Caco-2 (cell line): ENCODE measurements around the gene SCAMP1. TPM values are rescaled to one million over a fixed set of nuclear protein-coding genes. Genes with fewer than 3 reads are reported as not detected.

Experiments used
- BruUV-seq: library from RNA; stranded (reverse); fragments of 400-500 nt; replicated peaks from 2 replicates; lab custom pipeline; 2021; lab: Mats Ljungman, UMichigan
- CTCF ChIA-PET: fragments of 300-600 bp; sonication (Branson Sonifier 250); formaldehyde crosslinking; loops from one replicate; lab custom pipeline; 2022; ENCODE audit warnings: antibody characterized with exemption; lab: Charles Lee
- POLR2A ChIA-PET: fragments of 300-600 bp; sonication (Branson Sonifier 250); formaldehyde crosslinking; loops from one replicate; lab custom pipeline; 2022; ENCODE audit warnings: antibody characterized with exemption; lab: Charles Lee
- DNase-seq, 2 experiments: peaks; one replicate each; pipeline versions ENCODE4 v3.0.0 to v3.0.0-alpha.2; 2020 to 2022
- H3K27me3 ChIP-seq: replicated peaks from 2 replicates; pipeline ENCODE4 v1.6.0; 2011; ENCODE audit warnings: low read length; ENCODE audit not compliant: control insufficient read depth, insufficient read depth
- H3K36me3 ChIP-seq: 2 replicates; pipeline ENCODE4 v1.5.1; 2011; ENCODE audit warnings: low read length; ENCODE audit not compliant: control insufficient read depth, insufficient read depth
- H3K4me1 ChIP-seq: fragments of 250-450 bp; sonication (Bioruptor Pico); 2 replicates; pipeline ENCODE4 v1.5.1; 2020; ENCODE audit warnings: mild to moderate bottlenecking
- H3K4me3 ChIP-seq: 2 replicates; pipeline ENCODE4 v1.5.1; 2011; ENCODE audit warnings: low read depth, mild to moderate bottlenecking, control low read depth, low read length
- H3K9me3 ChIP-seq: fragments of 250-450 bp; sonication (Bioruptor Pico); 2 replicates; pipeline ENCODE4 v1.5.1; 2020; ENCODE audit warnings: mild to moderate bottlenecking, moderate library complexity
- H3K27ac Mint-ChIP-seq: one replicate; pipeline ENCODE4 v1.8.0; 2022; ENCODE audit warnings: mixed read lengths; ENCODE audit not compliant: unreplicated experiment
- H3K27me3 Mint-ChIP-seq: one replicate; pipeline ENCODE4 v1.8.0; 2022; ENCODE audit warnings: mixed read lengths; ENCODE audit not compliant: insufficient read depth, unreplicated experiment
- H3K36me3 Mint-ChIP-seq: one replicate; pipeline ENCODE4 v1.8.0; 2022; ENCODE audit warnings: mild to moderate bottlenecking, mixed read lengths; ENCODE audit not compliant: insufficient read depth, unreplicated experiment
- H3K4me1 Mint-ChIP-seq: one replicate; pipeline ENCODE4 v1.8.0; 2022; ENCODE audit warnings: low read depth, mixed read lengths; ENCODE audit not compliant: unreplicated experiment
- H3K4me3 Mint-ChIP-seq: one replicate; pipeline ENCODE4 v1.8.0; 2022; ENCODE audit warnings: mild to moderate bottlenecking, moderate library complexity, mixed read lengths; ENCODE audit not compliant: unreplicated experiment
- H3K9me3 Mint-ChIP-seq: one replicate; pipeline ENCODE4 v1.8.0; 2022; ENCODE audit warnings: mixed read lengths; ENCODE audit not compliant: unreplicated experiment
- CTCF ChIP-seq, 2 experiments: fragments of 200-600 bp in 1 of 2; IDR thresholded peaks; 1 replicate in 1 of 2; 2 replicates in 1 of 2; pipeline versions ENCODE4 v1.5.1 to v1.8.0; 2011 to 2022; ENCODE audit warnings: antibody characterized with exemption in 1 of 2, control low read depth in 1 of 2, inconsistent platforms in 1 of 2, low read depth in 1 of 2, low read length in 1 of 2, mild to moderate bottlenecking in 1 of 2, moderate library complexity in 1 of 2; ENCODE audit not compliant: insufficient read depth in 1 of 2, severe bottlenecking in 1 of 2, unreplicated experiment in 1 of 2
- intact Hi-C: fragments of 100-400 bp; cut with micrococcal nuclease; formaldehyde crosslinking; loops from one replicate; pipeline ENCODE4 v1.10.0; 2022; ENCODE audit not compliant: unreplicated experiment
- total RNA-seq: library from RNA; stranded (reverse); gene quantifications from 2 replicates; pipeline ENCODE4 v1.2.3, GENCODE V29; 2022

SCAMP1 gene
- total RNA-seq, 1 experiment from 2014 or later = 21.3 TPM

DNA sequence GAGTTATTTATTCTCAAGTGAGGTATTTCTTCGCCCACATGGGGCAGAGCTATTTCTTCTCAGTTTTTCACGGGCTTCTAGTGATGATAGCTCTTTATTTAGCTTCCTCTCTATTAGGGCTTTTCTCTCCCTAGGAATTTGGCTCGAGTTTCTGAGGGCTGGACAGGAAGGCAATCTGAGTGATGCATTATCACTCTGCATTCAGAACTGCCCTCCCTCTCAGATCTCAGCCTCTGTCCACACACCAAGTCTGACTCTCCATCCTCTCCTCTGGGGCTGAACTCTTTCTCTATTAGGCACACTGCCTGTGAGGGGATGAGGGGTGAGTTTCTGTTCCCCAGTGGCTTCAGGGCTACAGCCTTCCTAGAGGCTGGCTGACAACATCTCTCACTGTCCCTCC lies 14.9 kb upstream of the SCAMP1 start:
- no peaks in the 10 kb centered on the region for H3K27me3 Mint-ChIP-seq
- H3K9me3 Mint-ChIP-seq = no peaks in the 10 kb centered on the region
- H3K36me3 ChIP-seq = no peaks in the 10 kb centered on the region
- H3K4me1 Mint-ChIP-seq = no peaks in the 10 kb centered on the region
- no peaks in the 10 kb centered on the region for H3K27me3 ChIP-seq
- no TSS peak for BruUV-seq
- POLR2A ChIA-PET = no interaction called here
- no peak for TF ChIP-seq CTCF (IDR thresholded peaks at IDR 0.05; ENCODE audit: insufficient read depth in 1 of 2, low read depth in 1 of 2, low read length in 1 of 2, severe bottlenecking in 1 of 2, unreplicated experiment in 1 of 2)
- H3K27ac Mint-ChIP-seq = no peak overlapping the region
- intact Hi-C loops = no loop called here
- CTCF ChIA-PET = no interaction called here
- no peak for DNase-seq
- H3K4me3 Mint-ChIP-seq = no peak overlapping the region
- H3K4me1 ChIP-seq = no peaks in the 10 kb centered on the region
- no peaks in the 10 kb centered on the region for H3K36me3 Mint-ChIP-seq
- no peaks in the 10 kb centered on the region for H3K9me3 ChIP-seq
- H3K4me3 ChIP-seq = no peak overlapping the region

DNA sequence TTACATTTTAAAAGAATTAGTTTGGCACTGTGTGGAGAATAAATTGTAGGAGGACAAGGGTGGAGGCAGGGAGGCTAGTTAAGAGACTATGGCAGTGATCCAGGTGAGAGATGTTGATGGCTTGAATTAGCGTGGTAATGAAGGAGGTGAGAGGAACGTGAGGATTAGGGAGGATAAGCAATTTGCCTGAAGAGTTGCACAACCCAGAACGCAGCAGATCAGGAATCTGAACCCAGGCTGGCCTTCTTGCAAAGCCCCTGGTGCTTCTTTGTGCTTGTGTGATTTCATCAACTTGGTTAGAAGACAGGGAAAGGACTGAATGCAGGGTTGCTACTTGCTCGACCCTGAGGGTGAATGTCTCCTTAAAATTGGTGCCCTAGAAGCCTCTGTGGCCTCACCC lies 6.9 kb upstream of the SCAMP1 start:
- no peak overlapping the region for H3K4me3 ChIP-seq

GRCh38 chr5:78354066-78354670 lies 6.2 kb upstream of the SCAMP1 start:
- H3K9me3 ChIP-seq = no peaks in the 10 kb centered on the region
- no TSS peak for BruUV-seq
- intact Hi-C loops = no loop called here
- peaks cover 4% of the 10 kb centered on the region for H3K36me3 Mint-ChIP-seq
- H3K9me3 Mint-ChIP-seq = no peaks in the 10 kb centered on the region
- H3K27ac Mint-ChIP-seq = no peak overlapping the region
- no peaks in the 10 kb centered on the region; the same call in 1 of the 2 replicates for H3K36me3 ChIP-seq
- POLR2A ChIA-PET = no interaction called here
- no peaks in the 10 kb centered on the region for H3K4me1 ChIP-seq
- no peak for DNase-seq
- no peaks in the 10 kb centered on the region for H3K27me3 Mint-ChIP-seq
- no peak overlapping the region for H3K4me3 Mint-ChIP-seq
- H3K4me1 Mint-ChIP-seq = no peaks in the 10 kb centered on the region
- H3K4me3 ChIP-seq = no peak overlapping the region
- no peak for TF ChIP-seq CTCF (IDR thresholded peaks at IDR 0.05; ENCODE audit: insufficient read depth in 1 of 2, low read depth in 1 of 2, low read length in 1 of 2, severe bottlenecking in 1 of 2, unreplicated experiment in 1 of 2)
- no peaks in the 10 kb centered on the region for H3K27me3 ChIP-seq
- CTCF ChIA-PET = no interaction called here

More for the DNA sequence above, 6.9 kb upstream of the SCAMP1 start:
- POLR2A ChIA-PET = no interaction called here
- Mint-ChIP-seq H3K4me3 (no peak overlapping the region), H3K36me3 (peaks cover 4% of the 10 kb centered on the region), H3K9me3 (no peaks in the 10 kb centered on the region), H3K4me1 (no peaks in the 10 kb centered on the region), H3K27me3 (no peaks in the 10 kb centered on the region), H3K27ac (no peak overlapping the region)
- intact Hi-C loops = no loop called here
- CTCF ChIA-PET = no interaction called here
- TF ChIP-seq CTCF (IDR thresholded peaks at IDR 0.05; ENCODE audit: insufficient read depth in 1 of 2, low read depth in 1 of 2, low read length in 1 of 2, severe bottlenecking in 1 of 2, unreplicated experiment in 1 of 2) = no peak
- no peaks in the 10 kb centered on the region for H3K9me3 ChIP-seq
- H3K27me3 ChIP-seq = no peaks in the 10 kb centered on the region
- BruUV-seq = no TSS peak
- no peaks in the 10 kb centered on the region for H3K4me1 ChIP-seq
- DNase-seq = no peak
- no peaks in the 10 kb centered on the region; the same call in 1 of the 2 replicates for H3K36me3 ChIP-seq
